SK-N-MC (cell line): ENCODE measurements around the gene CACNA1C.

Experiments
- EZH2 ChIP-seq: fragments of 200-600 bp; sonication (generic); IDR thresholded peaks from one replicate; pipeline ENCODE4 v1.6.1; 2017; ENCODE audit warnings: antibody characterized with exemption
- FOXP2 ChIP-seq: optimal IDR thresholded peaks from 2 replicates; pipeline ENCODE3; 2011; ENCODE audit warnings: mild to moderate bottlenecking, moderate library complexity; ENCODE audit not compliant: insufficient read depth; ENCODE audit errors: extremely low read length, control extremely low read depth
- POLR2AphosphoS5 ChIP-seq: IDR thresholded peaks from 2 replicates; pipeline ENCODE4 v1.6.1; 2012; ENCODE audit warnings: mild to moderate bottlenecking, low read depth, low read length, borderline replicate concordance

GRCh38 chr12:2098852-2099251 is 46.1 kb downstream of the CACNA1C start:
- TF ChIP-seq EZH2 (no peak), POLR2AphosphoS5 (no peak), FOXP2 (no peak)
